ENCODE results near the gene PLA2G4B. TPM values are rescaled to one million over a fixed set of nuclear protein-coding genes. Genes with fewer than 3 reads are reported as not detected.

PLA2G4B gene
- total RNA-seq, 1 donor from 2014 or later, result 8.2 TPM

GRCh38 chr15:41860049-41860828, 21.6 kb downstream of the PLA2G4B start:
- no peak for TF ChIP-seq CTCF (IDR thresholded peaks at IDR 0.05; ENCODE audit: insufficient read depth, low read length, severe bottlenecking)
- no peak overlapping the region for H3K4me3 ChIP-seq (ENCODE audit: low read depth, low read length)
- no peaks in the 10 kb centered on the region for H3K27me3 ChIP-seq (ENCODE audit: control insufficient read depth, insufficient read depth, low read length)
- no peaks in the 10 kb centered on the region for H3K36me3 ChIP-seq (ENCODE audit: control insufficient read depth, insufficient read depth, low read length)
- peak; percentile 72 for FAIRE-seq
- no peak for DNase-seq (ENCODE audit: low read depth)

- FAIRE-seq, result no peak
Measured at GRCh38 chr15:41861736-41862356, 23.2 kb downstream of the PLA2G4B start.

GRCh38 chr15:41862515-41863116, 24.0 kb downstream of the PLA2G4B start:
- DNase-seq (ENCODE audit: low read depth) (peak; percentile 15), FAIRE-seq (no peak)
- Histone ChIP-seq H3K27me3 (ENCODE audit: control insufficient read depth, insufficient read depth, low read length) (no peaks in the 10 kb centered on the region), H3K36me3 (ENCODE audit: control insufficient read depth, insufficient read depth, low read length) (no peaks in the 10 kb centered on the region), H3K4me3 (ENCODE audit: low read depth, low read length) (no peak overlapping the region)
- TF ChIP-seq CTCF (IDR thresholded peaks at IDR 0.05; ENCODE audit: insufficient read depth, low read length, severe bottlenecking), result no peak

More at GRCh38 chr15:41861736-41862356, 23.2 kb downstream of the PLA2G4B start:
- no peak for DNase-seq (ENCODE audit: low read depth)
- TF ChIP-seq CTCF (IDR thresholded peaks at IDR 0.05; ENCODE audit: insufficient read depth, low read length, severe bottlenecking), result no peak
- no peaks in the 10 kb centered on the region for H3K27me3 ChIP-seq (ENCODE audit: control insufficient read depth, insufficient read depth, low read length)
- H3K4me3 ChIP-seq (ENCODE audit: low read depth, low read length), result no peak overlapping the region
- no peaks in the 10 kb centered on the region for H3K36me3 ChIP-seq (ENCODE audit: control insufficient read depth, insufficient read depth, low read length)

- DNase-seq (ENCODE audit: low read depth) (no peak), FAIRE-seq (no peak)
- Histone ChIP-seq H3K4me3 (ENCODE audit: low read depth, low read length) (no peak overlapping the region), H3K27me3 (ENCODE audit: control insufficient read depth, insufficient read depth, low read length) (no peaks in the 10 kb centered on the region), H3K36me3 (ENCODE audit: control insufficient read depth, insufficient read depth, low read length) (no peaks in the 10 kb centered on the region)
- no peak for TF ChIP-seq CTCF (IDR thresholded peaks at IDR 0.05; ENCODE audit: insufficient read depth, low read length, severe bottlenecking)
Measured at GRCh38 chr15:41865490-41866055, 26.9 kb downstream of the PLA2G4B start.

- H3K27me3 ChIP-seq (ENCODE audit: control insufficient read depth, insufficient read depth, low read length), result no peaks in the 10 kb centered on the region
- no peak for DNase-seq (ENCODE audit: low read depth)
- TF ChIP-seq CTCF (IDR thresholded peaks at IDR 0.05; ENCODE audit: insufficient read depth, low read length, severe bottlenecking), result no peak
- no peak overlapping the region for H3K4me3 ChIP-seq (ENCODE audit: low read depth, low read length)
- H3K36me3 ChIP-seq (ENCODE audit: control insufficient read depth, insufficient read depth, low read length), result no peaks in the 10 kb centered on the region
- no peak for FAIRE-seq
Measured at GRCh38 chr15:41866263-41866703, 27.6 kb downstream of the PLA2G4B start.
